AG04450 (cell line): ENCODE data around the gene PPOX. TPM values are rescaled to one million over a fixed set of nuclear protein-coding genes. Genes with fewer than 3 reads are reported as not detected.

Experiments used
- CTCF ChIA-PET: fragments of 300-600, 350-600 bp; formaldehyde crosslinking; extraction: SDS; loops from one replicate; lab custom pipeline; 2022; ENCODE audit warnings: antibody characterized with exemption, inconsistent platforms; lab: Charles Lee
- POLR2A ChIA-PET: fragments of 350-600 bp; formaldehyde crosslinking; extraction: SDS; loops from one replicate; lab custom pipeline; 2021; ENCODE audit warnings: antibody characterized with exemption, inconsistent platforms; lab: Yijun Ruan, JAX
- DNase-seq: peaks from one replicate; pipeline ENCODE4 v3.0.0-alpha.2; 2011; ENCODE audit warnings: low read depth, low spot score
- H3K27ac ChIP-seq: one replicate; pipeline ENCODE4 v1.5.1; 2012; ENCODE audit warnings: low read depth, low read length, control low read depth
- H3K27me3 ChIP-seq: one replicate; pipeline ENCODE4 v1.6.0; 2012; ENCODE audit warnings: low read length; ENCODE audit not compliant: control insufficient read depth, insufficient read depth
- H3K4me3 ChIP-seq: 2 replicates; pipeline ENCODE4 v1.5.1; 2011; ENCODE audit warnings: mild to moderate bottlenecking, low read depth, low read length, control low read depth
- H3K9me3 ChIP-seq: 2 replicates; pipeline ENCODE4 v1.5.1; 2012; ENCODE audit warnings: low read length; ENCODE audit not compliant: control insufficient read depth, insufficient read depth
- polyA plus RNA-seq: library from polyadenylated mRNA; depleted of rRNA; stranded (reverse); fragments of >200 nt; gene quantifications from 2 replicates; pipeline ENCODE4 v1.2.3, GENCODE V29; 2011
- TF ChIP-seq, protein P1 (sequence below): IDR thresholded peaks from 2 replicates; pipeline ENCODE4 v1.5.1; 2011; ENCODE audit warnings: low read depth, low read length, control low read depth, inconsistent platforms

Gene PPOX
- polyA plus RNA-seq, 1 experiment, result 9.8 TPM

DNA sequence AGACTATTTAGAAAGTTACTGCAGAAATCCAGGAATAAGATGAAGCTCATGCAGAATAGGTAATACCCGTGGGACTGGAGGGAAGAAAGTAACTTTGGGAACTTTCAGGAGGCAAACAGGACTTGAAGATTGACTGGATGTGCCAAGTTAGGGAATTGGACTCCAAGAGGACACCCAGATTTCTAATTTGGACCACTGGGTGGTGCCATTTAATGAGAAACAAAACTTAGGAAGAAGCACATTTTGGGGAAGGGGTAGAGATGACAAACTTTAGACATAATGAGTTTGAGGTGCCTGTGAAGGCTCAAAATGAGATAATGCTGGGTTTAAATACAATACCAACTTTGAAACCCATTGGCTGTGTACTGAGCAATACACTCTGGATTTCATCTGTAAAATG lies 14.4 kb downstream of the PPOX start:
- ChIA-PET CTCF (interaction anchor here (0.6 to 5.3 kb wide), 11 partner anchors 12 to 201 kb away, joined by 3 to 42 read pairs (median 6); partner anchors contain the start of genes ADAMTS4, PPOX and TOMM40L), POLR2A (no interaction called here)
- no peaks in the 10 kb centered on the region for H3K9me3 ChIP-seq
- H3K27me3 ChIP-seq, result no peaks in the 10 kb centered on the region
- H3K4me3 ChIP-seq, result no peak overlapping the region
- H3K27ac ChIP-seq, result no peak overlapping the region
- TF ChIP-seq, protein P1, sequence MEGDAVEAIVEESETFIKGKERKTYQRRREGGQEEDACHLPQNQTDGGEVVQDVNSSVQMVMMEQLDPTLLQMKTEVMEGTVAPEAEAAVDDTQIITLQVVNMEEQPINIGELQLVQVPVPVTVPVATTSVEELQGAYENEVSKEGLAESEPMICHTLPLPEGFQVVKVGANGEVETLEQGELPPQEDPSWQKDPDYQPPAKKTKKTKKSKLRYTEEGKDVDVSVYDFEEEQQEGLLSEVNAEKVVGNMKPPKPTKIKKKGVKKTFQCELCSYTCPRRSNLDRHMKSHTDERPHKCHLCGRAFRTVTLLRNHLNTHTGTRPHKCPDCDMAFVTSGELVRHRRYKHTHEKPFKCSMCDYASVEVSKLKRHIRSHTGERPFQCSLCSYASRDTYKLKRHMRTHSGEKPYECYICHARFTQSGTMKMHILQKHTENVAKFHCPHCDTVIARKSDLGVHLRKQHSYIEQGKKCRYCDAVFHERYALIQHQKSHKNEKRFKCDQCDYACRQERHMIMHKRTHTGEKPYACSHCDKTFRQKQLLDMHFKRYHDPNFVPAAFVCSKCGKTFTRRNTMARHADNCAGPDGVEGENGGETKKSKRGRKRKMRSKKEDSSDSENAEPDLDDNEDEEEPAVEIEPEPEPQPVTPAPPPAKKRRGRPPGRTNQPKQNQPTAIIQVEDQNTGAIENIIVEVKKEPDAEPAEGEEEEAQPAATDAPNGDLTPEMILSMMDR, result peak; percentile 35
- DNase-seq, result no peak

DNA sequence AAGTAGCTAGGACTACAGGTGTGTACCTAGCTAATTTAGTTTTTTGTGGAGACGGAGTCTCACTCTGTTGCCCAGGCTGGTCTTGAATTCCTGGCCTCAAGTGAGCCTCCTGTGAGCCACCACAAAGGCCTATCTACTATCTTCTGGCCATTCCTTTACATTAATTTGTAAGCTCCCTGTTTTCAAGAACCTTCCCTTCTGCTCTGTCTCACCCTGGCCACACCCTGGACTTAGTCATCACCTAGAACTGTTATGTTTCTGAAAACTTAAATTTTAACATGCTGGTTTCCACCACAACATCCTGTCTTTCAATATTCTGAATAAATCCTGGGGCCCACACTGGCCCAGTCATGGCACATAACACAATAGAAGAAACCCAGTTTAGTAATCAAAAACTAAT lies 16.0 kb downstream of the PPOX start:
- H3K9me3 ChIP-seq, result no peaks in the 10 kb centered on the region
- H3K4me3 ChIP-seq, result no peak overlapping the region
- TF ChIP-seq, protein P1, result no peak
- H3K27ac ChIP-seq, result no peak overlapping the region
- ChIA-PET CTCF (interaction anchor here (1.3 to 5.3 kb wide), 7 partner anchors 10 to 200 kb away, joined by 4 to 42 read pairs (median 8); partner anchors contain the start of genes ADAMTS4, PPOX and TOMM40L), POLR2A (interaction anchor here (1.0 kb wide), 1 partner anchor 20 kb away, joined by 3 read pairs; the partner anchor contains the start of gene NDUFS2)
- H3K27me3 ChIP-seq, result no peaks in the 10 kb centered on the region
- no peak for DNase-seq

DNA sequence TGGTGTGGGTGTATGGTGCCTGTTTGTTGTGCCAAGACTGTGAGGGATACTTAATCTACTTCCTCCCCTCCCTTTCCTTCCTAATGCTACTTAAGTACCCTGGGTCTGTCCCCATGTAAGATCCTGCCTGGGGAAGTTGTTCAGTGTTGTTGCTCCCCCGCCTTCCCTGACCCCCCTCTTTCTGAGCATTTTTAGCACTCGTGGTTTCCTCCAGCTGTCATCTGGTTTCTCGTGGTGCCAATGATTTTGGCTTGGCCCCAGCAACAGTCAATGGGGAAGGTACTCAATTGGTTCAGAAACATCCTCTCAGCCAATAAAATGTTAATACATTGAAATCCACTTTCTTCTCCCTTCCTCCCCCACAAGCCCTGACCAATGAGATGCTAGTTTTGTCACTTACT lies 19.1 kb downstream of the PPOX start:
- Histone ChIP-seq H3K27ac (no peak overlapping the region), H3K9me3 (no peaks in the 10 kb centered on the region), H3K4me3 (no peak overlapping the region), H3K27me3 (no peaks in the 10 kb centered on the region)
- DNase-seq, result no peak
- TF ChIP-seq, protein P1, result no peak
- ChIA-PET POLR2A (interaction anchor here (0.6 kb wide), 1 partner anchor 129 kb away, joined by 5 read pairs; the partner anchor contains the start of gene SDHC), CTCF (interaction anchor here (2.0 kb wide), 1 partner anchor 40 kb away, joined by 7 read pairs; the partner anchor contains the start of gene TOMM40L)

DNA sequence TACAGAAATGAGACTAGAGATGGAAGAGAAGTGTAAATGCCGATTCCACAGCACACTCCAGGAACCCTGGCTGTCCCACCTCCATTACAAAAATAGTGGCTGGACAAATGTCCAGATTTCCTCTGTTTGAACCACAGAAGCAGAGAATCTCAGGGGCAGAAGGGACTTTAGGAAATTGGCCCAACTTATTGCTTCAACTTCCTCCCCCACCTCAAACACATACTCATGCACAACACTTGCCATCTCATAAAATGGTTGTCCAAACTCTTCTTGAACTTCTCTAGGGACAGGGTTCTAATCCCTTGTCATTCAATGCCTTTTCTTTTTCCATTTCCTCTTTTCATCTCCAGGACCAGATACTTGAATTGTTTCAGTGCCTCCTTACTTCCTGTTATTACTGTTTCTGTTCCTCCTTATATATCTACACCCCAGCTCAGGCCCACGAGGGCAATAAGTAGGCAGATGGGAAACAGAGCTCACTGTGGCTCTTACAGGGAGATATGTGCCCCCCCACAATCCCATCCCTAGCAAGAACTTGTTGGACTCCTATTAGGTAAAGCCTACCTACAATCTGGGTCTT lies 19.6 kb downstream of the PPOX start:
- POLR2A ChIA-PET, result interaction anchor here (0.6 kb wide), 1 partner anchor 128 kb away, joined by 5 read pairs; the partner anchor contains the start of gene SDHC

More for the DNA sequence above, 19.6 kb downstream of the PPOX start:
- Histone ChIP-seq H3K27me3 (no peaks in the 10 kb centered on the region), H3K27ac (no peak overlapping the region), H3K9me3 (no peaks in the 10 kb centered on the region), H3K4me3 (no peak overlapping the region)
- DNase-seq, result no peak
- TF ChIP-seq, protein P1, result no peak
- CTCF ChIA-PET, result interaction anchor here (2.0 kb wide), 1 partner anchor 40 kb away, joined by 7 read pairs; the partner anchor contains the start of gene TOMM40L
